GM18520 (cell line): ENCODE measurements around the gene TUBA4B.
A peak's percentile ranks its signal among the peaks of the same experiment; 100 is the strongest.

Source experiments
- ATAC-seq: cut with Tn5 transposase; IDR thresholded peaks from one replicate; pipeline ENCODE4 v1.9.1; 2021; ENCODE audit not compliant: unreplicated experiment

The TUBA4B gene

GRCh38 chr2:219218732-219219701 lies 34.0 kb upstream of the TUBA4B start, which contains the start of gene ABCB6:
Gene ABCB6 (minus strand): TSS chr2:219218958. CDS start chr2:219218673, 285 bp downstream.
- ATAC-seq, result peak; percentile 57

- ATAC-seq, result no peak
These were observed 33.1 kb upstream of the TUBA4B start for GRCh38 chr2:219219784-219220532.

DNA sequence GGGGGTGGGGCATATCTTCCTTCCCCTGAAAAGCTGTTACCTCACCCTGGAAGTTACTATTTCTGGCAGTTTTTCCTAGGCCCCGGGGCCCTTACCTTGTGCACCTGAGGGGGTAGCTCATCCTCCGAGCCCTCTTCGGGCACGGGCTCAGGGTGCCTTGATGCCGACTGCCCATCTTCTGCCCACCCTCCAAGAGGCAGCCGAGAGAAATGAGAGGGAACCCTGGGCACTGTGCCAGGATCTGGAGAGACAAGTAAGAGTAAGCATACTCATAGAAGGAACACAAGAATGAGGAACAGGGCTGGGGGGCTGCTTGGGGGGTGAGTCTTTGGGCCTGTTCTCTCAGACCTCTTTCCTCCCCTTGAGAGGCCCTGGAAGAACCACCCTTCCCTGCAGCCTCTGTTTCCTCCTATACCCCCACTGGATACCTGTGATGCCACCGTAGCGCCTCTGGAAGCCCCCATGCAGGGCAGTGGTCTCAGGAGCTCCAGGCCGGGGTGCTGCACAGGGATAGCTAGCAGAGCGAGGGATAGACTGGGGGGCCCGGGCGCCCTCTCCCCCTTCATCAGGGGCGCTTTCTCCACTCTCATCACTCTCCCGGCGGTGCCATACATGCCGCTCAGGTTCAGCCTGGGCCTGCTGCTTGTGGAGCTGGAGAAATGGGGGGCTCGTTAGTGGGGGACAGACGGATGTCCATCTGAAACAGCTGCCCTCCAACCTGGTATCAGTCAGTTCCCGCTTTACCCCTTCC lies 32.2 kb upstream of the TUBA4B start:
- no peak for ATAC-seq

DNA sequence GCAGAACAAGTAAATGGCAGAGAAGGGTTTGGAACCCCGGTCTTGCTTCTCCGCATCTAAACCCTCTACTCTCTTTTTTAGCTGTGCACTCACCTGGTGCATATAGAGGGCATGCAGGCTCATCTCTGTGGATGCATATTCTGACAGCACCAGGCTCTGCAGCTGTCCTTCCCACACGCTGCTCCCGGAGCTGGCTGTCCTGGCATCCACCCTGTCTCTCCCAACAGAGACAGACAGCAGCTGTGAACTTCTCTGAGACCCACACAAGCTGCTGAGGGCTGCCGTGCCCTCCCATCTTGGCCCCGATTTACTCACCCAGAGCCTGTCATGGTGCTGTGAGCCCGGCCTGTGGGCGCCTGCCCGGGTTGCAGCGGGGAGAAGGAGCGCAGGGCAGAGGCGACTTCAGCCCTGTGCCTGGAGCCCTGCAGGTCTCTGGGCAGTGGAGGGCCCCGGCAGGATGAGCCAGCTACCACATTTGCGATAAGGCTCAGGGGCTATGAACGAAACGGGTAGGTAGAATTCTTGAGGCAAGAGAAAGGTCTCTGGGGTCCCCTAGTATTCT lies 31.0 kb upstream of the TUBA4B start:
- ATAC-seq, result no peak

DNA sequence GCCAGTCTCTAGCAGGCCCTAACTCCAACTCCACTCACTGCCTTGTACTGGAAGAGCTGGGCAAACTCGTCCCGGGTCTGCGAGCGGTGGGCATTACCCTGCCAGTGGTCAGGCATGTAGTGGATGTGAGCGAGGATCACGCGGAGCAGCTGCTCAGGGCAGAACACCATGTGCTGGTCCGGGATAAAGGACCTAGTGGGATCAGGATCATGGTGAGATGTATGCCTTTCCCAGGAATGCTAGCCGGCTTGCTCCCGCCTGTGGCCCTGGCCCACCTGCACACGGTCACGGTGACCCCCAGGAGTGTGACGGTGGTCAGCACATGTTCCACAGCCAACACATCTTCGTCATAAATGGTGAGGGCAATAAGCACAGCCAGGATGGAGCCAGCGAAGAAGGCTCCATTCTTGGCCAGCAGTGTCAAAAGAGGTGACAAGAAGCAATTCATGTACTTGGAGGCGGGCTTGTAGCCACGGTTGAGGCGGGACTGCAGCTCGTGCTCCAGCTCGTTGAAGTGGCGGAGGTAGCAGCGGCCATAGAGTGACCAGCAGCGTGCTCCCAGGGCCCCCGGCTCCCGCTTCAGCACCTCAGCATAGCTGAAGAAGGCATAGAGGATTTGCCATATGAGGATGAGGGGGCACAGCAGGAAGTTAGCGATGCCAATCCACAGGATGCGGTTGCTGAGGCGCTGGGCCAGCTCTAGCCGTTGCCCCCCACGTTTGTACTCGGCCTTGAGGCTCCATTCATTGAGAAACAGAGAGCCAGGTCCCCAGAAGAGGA lies 29.0 kb upstream of the TUBA4B start:
- ATAC-seq, result no peak

DNA sequence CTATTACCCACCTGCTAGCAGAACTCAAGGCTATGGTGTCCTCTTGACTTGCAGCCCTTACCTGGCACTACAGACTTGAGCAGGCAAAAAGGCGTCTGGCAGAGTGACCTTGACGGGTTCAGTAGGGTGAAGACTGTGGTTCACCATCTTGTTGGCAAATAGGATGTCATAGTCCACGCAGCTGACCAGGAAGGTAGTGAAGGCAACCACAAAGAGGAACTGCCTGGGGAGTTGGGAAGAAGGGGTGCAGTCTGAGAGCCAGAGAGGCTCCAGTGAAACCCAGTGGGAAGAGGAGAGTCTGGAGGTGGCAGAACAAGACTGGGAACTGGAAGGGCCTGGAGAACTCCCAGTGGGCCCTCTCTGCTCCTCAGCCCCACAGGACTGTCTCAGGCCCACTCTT lies 27.7 kb upstream of the TUBA4B start:
- no peak for ATAC-seq

GRCh38 chr2:219228041-219228910 lies 24.8 kb upstream of the TUBA4B start:
- no peak for ATAC-seq

- ATAC-seq, result no peak
These were observed 24.1 kb upstream of the TUBA4B start for GRCh38 chr2:219228911-219229304.

GRCh38 chr2:219229305-219230058 lies 23.6 kb upstream of the TUBA4B start, which contains the start of the genes ANKZF1 and ATG9A:
Gene ANKZF1 (plus strand): TSS chr2:219229806. CDS start chr2:219230258, 452 bp downstream.
Gene ATG9A (minus strand): TSS chr2:219229636. CDS start chr2:219228024, 1,612 bp downstream.
- ATAC-seq, result peak; percentile 90

- ATAC-seq, result no peak
These were observed 22.9 kb upstream of the TUBA4B start for GRCh38 chr2:219230059-219230540.

DNA sequence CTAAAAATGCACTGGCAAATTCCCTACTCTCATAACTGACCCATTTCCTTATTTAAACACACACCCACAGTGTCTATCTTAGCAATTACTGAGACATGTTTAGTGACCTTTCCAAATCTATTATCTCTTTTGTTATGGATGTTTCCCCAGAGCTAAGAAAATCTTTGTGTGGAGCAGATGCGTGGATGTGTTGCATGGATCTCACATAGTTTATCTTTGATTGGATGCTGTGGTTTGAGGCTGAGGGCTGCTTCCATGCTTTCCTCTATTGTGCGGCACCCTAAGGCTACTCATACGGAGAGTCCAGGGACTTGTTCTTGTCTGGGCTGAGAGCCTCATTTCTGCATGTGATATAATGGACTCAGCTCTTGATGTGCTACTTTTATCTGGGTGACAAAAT lies 18.7 kb upstream of the TUBA4B start:
- ATAC-seq, result no peak

DNA sequence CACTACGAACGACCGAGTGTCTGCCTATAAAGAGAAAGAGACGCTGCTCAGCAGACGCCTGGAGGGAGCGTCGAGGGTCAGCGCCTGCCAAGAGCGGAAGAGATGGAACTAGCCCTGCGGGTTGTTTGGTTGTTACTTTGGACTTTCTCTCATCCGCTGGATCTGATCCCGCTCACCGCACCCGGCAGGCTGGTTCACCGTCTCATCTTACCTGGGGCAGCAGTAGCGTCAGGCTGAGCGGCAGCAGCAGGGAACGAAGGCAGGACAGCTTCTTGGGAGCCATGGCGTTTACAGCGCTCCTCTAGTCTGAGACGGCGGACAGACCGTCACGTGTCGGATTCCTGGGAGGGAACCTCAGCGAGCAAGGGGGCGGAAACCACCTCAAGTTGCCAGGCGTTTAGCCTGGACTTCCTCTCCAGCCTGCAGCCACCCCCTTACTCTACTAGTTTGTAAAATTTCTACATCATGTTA lies 9.7 kb upstream of the TUBA4B start:
- no peak for ATAC-seq

DNA sequence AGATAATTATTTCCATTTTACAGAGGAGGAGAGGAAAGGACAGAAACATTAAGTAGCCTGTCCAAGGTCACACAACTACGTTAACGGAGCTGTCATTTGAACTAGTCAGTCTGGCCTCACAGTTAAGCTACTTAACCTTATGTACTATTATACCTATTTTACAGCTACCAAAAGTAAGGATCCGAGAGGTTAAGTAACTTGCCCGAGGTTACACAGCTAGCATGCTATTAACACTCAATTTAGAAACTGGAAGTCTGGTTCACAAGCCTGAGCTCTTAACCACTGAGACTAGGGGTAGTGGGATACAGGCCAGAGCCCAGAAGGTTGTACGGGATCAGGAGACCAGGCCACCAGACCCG lies 8.3 kb upstream of the TUBA4B start:
- ATAC-seq, result no peak

- ATAC-seq, result peak; percentile 68
These were observed 7.7 kb upstream of the TUBA4B start, which contains the start of the genes GLB1L and STK16 for GRCh38 chr2:219245148-219245898. Gene GLB1L (minus strand): TSS chr2:219245444. CDS start chr2:219243573, 1,871 bp downstream. Gene STK16 (plus strand): TSS chr2:219245479. CDS start chr2:219246000, 521 bp downstream.

GRCh38 chr2:219245899-219246230 lies 7.2 kb upstream of the TUBA4B start:
- ATAC-seq, result no peak

DNA sequence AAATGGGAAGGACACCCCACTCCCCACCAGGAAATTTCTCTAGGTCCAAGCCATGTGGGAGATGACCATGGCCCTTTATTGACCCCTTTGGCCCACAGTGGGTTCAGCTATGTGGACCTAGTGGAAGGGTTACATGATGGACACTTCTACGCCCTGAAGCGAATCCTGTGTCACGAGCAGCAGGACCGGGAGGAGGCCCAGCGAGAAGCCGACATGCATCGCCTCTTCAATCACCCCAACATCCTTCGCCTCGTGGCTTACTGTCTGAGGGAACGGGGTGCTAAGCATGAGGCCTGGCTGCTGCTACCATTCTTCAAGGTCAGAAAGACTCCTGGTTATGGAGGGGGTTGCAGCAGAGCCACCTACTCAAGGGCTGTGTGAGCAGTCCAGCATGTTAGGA lies 6.5 kb upstream of the TUBA4B start:
- no peak for ATAC-seq
